Panc1 (cell line): ENCODE results near the gene UBAC2. TPM values are rescaled to one million over a fixed set of nuclear protein-coding genes. Genes with fewer than 3 reads are reported as not detected.
"Not testable (repeated sequence)": the region's sequence is repeated elsewhere in the genome, so short reads cannot be mapped to it uniquely, and the experiment has no call there.

Source experiments
- ATAC-seq: fragments of 200-7000 bp; cut with Tn5 transposase; 2 replicates; pipeline ENCODE4 v1.9.1; 2020; ENCODE audit warnings: mild to moderate bottlenecking, moderate library complexity
- BruUV-seq: library from RNA; stranded (reverse); fragments of 400-500 nt; replicated peaks from 2 replicates; lab custom pipeline; 2021; lab: Mats Ljungman, UMichigan
- CTCF ChIA-PET: fragments of 300-600 bp; sonication (Branson Sonifier 250); formaldehyde crosslinking; loops from one replicate; lab custom pipeline; 2022; ENCODE audit warnings: antibody characterized with exemption; lab: Charles Lee
- POLR2A ChIA-PET: fragments of 300-600 bp; sonication (Branson Sonifier 250); formaldehyde crosslinking; loops from one replicate; lab custom pipeline; 2022; ENCODE audit warnings: antibody characterized with exemption; lab: Charles Lee
- DNase-seq: peaks from one replicate; pipeline ENCODE4 v3.0.0-alpha.2; 2010; ENCODE audit warnings: low read depth, low spot score
- H3K27ac ChIP-seq: 2 replicates; pipeline ENCODE4 v1.5.1; 2011; ENCODE audit warnings: mild to moderate bottlenecking, low read length, inconsistent platforms
- H3K27me3 ChIP-seq: fragments of 200-500 bp; sonication (Bioruptor generic); 2 replicates; pipeline ENCODE4 v1.6.0; 2014; ENCODE audit warnings: low read length, inconsistent platforms; ENCODE audit not compliant: control insufficient read depth, insufficient read depth
- H3K36me3 ChIP-seq: fragments of 200-500 bp; sonication (Bioruptor generic); 2 replicates; pipeline ENCODE4 v1.5.1; 2014; ENCODE audit warnings: inconsistent platforms, mild to moderate bottlenecking, low read length, moderate library complexity; ENCODE audit not compliant: control insufficient read depth, insufficient read depth
- H3K4me1 ChIP-seq: 2 replicates; pipeline ENCODE4 v1.5.1; 2011; ENCODE audit warnings: inconsistent platforms, mild to moderate bottlenecking, low read length, moderate library complexity; ENCODE audit not compliant: control insufficient read depth, insufficient read depth
- H3K4me3 ChIP-seq, 2 experiments: 2 replicates each; pipeline ENCODE4 v1.5.1; 2011 to 2012; ENCODE audit warnings: low read depth in 2 of 2, low read length in 2 of 2, mild to moderate bottlenecking in 2 of 2, inconsistent platforms in 1 of 2, moderate library complexity in 1 of 2
- H3K9me3 ChIP-seq: fragments of 200-500 bp; sonication (Bioruptor generic); 2 replicates; pipeline ENCODE4 v1.5.1; 2014; ENCODE audit warnings: low read depth, mild to moderate bottlenecking, inconsistent platforms, low read length, moderate library complexity; ENCODE audit not compliant: control insufficient read depth, insufficient read depth
- CTCF ChIP-seq: fragments of 450-650 bp; IDR thresholded peaks from 2 replicates; pipeline ENCODE4 v1.5.1; 2017; ENCODE audit warnings: mild to moderate bottlenecking
- POLR2AphosphoS5 ChIP-seq: IDR thresholded peaks from 2 replicates; pipeline ENCODE4 v1.6.1; 2012; ENCODE audit warnings: mild to moderate bottlenecking, low read depth, low read length, moderate library complexity
- REST ChIP-seq, 2 experiments: IDR thresholded peaks; 2 replicates each; pipeline ENCODE4 v1.6.1; 2011 to 2012; ENCODE audit warnings: low read depth in 2 of 2, control low read depth in 1 of 2, low read length in 1 of 2, mild to moderate bottlenecking in 1 of 2, moderate library complexity in 1 of 2; ENCODE audit not compliant: insufficient read depth in 1 of 2
- SIN3A ChIP-seq: IDR thresholded peaks from 2 replicates; pipeline ENCODE4 v1.6.1; 2012; ENCODE audit warnings: low read depth, mild to moderate bottlenecking, low read length, moderate library complexity, borderline replicate concordance; ENCODE audit not compliant: insufficient read depth
- TCF7L2 ChIP-seq: IDR thresholded peaks from 2 replicates; pipeline ENCODE4 v1.6.1; 2011; ENCODE audit warnings: mild to moderate bottlenecking, low read depth, low read length, inconsistent platforms
- in situ Hi-C: cut with HindIII; loops from 2 replicates; pipeline ENCODE4 v1.10.0; 2016; ENCODE audit warnings: low sequenced_read_pairs, low pct_unique_long_range_greater_than_20kb
- intact Hi-C: fragments of 100-400 bp; cut with micrococcal nuclease; formaldehyde crosslinking; loops from one replicate; pipeline ENCODE4 v1.10.0; 2022; ENCODE audit not compliant: unreplicated experiment
- total RNA-seq: library from RNA; stranded (reverse); gene quantifications from one replicate; pipeline ENCODE4 v1.2.1, GENCODE V29; 2021; ENCODE audit not compliant: unreplicated experiment

Gene UBAC2
- total RNA-seq, 1 experiment from 2014 or later, result 40.8 TPM

- no TSS peak for BruUV-seq
- ChIA-PET POLR2A (no interaction called here), CTCF (no interaction called here)
- DNase-seq (no peak), ATAC-seq (peak; percentile 81)
- peak overlapping the region in 1 of 2 experiments; percentile 12; a peak in 2 of 4 replicates for H3K4me3 ChIP-seq
- no peaks in the 10 kb centered on the region for H3K27me3 ChIP-seq
- in situ Hi-C loops, result no loop called here
- peaks cover 22% of the 10 kb centered on the region for H3K4me1 ChIP-seq
- peak overlapping the region; percentile 59 for H3K27ac ChIP-seq
- intact Hi-C loops, result no loop called here
- TF ChIP-seq POLR2AphosphoS5, result no peak
- TF ChIP-seq TCF7L2, result no peak
- no peak for TF ChIP-seq REST (IDR thresholded peaks at IDR 0.05; ENCODE audit: insufficient read depth in 1 of 2, low read depth in 2 of 2, low read length in 1 of 2)
- TF ChIP-seq CTCF, result no peak
- no peak for TF ChIP-seq SIN3A
- H3K36me3 ChIP-seq, result no peaks in the 10 kb centered on the region
- no peaks in the 10 kb centered on the region for H3K9me3 ChIP-seq
Measured at GRCh38 chr13:99228737-99229691, 28.4 kb downstream of the UBAC2 start.

GRCh38 chr13:99230588-99230987 lies 29.9 kb downstream of the UBAC2 start:
- intact Hi-C loops, H3K27ac ChIP-seq, CTCF ChIA-PET, DNase-seq, ATAC-seq, H3K36me3 ChIP-seq, in situ Hi-C loops, POLR2A ChIA-PET, BruUV-seq, H3K4me3 ChIP-seq, H3K9me3 ChIP-seq, H3K27me3 ChIP-seq: not testable (repeated sequence)
- peaks cover 22% of the 10 kb centered on the region for H3K4me1 ChIP-seq

- no peaks in the 10 kb centered on the region for H3K9me3 ChIP-seq
- H3K27ac ChIP-seq, result no peak overlapping the region
- in situ Hi-C loops, result no loop called here
- no peak overlapping the region for H3K4me3 ChIP-seq
- no peaks in the 10 kb centered on the region for H3K36me3 ChIP-seq
- intact Hi-C loops, result no loop called here
- TF ChIP-seq REST (IDR thresholded peaks at IDR 0.05; ENCODE audit: insufficient read depth in 1 of 2, low read depth in 2 of 2, low read length in 1 of 2), result no peak
- TF ChIP-seq POLR2AphosphoS5, result no peak
- TF ChIP-seq SIN3A, result no peak
- no peak for TF ChIP-seq TCF7L2
- no peak for TF ChIP-seq CTCF
- ChIA-PET POLR2A (no interaction called here), CTCF (no interaction called here)
- no TSS peak for BruUV-seq
- DNase-seq (no peak), ATAC-seq (no peak)
- H3K4me1 ChIP-seq, result peaks cover 22% of the 10 kb centered on the region
- no peaks in the 10 kb centered on the region for H3K27me3 ChIP-seq
Measured at GRCh38 chr13:99230991-99231390, 30.3 kb downstream of the UBAC2 start.
